ENCODE data around the gene CAVIN4. TPM values are rescaled to one million over a fixed set of nuclear protein-coding genes. Genes with fewer than 3 reads are reported as not detected.

Gene CAVIN4
- total and polyA plus RNA-seq, 2 experiments from 2014 or later: 3.0 to 6.0 TPM

DNA sequence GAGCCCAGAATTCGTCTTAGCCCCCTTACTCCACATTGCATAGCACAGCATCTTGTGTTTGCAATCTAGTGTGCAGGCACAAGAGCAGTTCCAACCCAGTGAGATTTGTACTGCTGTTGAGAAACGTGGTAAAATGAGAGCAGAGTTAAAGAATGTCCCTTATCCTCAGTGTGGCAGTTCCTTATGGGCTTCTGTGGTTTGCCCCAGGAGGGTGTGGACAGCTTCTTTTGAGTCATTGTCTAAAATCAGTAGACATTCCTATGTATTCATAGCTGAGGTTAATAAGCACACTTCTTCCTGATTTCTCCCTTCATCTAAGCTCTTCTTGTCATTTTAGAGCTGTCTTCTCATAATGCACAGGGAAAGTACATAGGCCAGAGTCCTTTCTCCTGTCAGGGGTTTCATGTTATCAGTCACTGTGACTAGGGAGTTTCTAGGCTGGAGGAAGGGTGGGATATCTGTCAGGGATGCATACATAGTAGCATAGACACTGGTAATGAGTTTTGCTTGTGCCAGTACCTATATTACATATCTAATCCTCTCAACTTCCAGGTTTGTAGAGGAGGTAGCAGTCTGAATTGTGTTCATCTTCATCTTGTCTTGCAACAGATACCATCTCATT is 2.0 kb upstream of the CAVIN4 start (continued):
- TF ChIP-seq, protein P1, sequence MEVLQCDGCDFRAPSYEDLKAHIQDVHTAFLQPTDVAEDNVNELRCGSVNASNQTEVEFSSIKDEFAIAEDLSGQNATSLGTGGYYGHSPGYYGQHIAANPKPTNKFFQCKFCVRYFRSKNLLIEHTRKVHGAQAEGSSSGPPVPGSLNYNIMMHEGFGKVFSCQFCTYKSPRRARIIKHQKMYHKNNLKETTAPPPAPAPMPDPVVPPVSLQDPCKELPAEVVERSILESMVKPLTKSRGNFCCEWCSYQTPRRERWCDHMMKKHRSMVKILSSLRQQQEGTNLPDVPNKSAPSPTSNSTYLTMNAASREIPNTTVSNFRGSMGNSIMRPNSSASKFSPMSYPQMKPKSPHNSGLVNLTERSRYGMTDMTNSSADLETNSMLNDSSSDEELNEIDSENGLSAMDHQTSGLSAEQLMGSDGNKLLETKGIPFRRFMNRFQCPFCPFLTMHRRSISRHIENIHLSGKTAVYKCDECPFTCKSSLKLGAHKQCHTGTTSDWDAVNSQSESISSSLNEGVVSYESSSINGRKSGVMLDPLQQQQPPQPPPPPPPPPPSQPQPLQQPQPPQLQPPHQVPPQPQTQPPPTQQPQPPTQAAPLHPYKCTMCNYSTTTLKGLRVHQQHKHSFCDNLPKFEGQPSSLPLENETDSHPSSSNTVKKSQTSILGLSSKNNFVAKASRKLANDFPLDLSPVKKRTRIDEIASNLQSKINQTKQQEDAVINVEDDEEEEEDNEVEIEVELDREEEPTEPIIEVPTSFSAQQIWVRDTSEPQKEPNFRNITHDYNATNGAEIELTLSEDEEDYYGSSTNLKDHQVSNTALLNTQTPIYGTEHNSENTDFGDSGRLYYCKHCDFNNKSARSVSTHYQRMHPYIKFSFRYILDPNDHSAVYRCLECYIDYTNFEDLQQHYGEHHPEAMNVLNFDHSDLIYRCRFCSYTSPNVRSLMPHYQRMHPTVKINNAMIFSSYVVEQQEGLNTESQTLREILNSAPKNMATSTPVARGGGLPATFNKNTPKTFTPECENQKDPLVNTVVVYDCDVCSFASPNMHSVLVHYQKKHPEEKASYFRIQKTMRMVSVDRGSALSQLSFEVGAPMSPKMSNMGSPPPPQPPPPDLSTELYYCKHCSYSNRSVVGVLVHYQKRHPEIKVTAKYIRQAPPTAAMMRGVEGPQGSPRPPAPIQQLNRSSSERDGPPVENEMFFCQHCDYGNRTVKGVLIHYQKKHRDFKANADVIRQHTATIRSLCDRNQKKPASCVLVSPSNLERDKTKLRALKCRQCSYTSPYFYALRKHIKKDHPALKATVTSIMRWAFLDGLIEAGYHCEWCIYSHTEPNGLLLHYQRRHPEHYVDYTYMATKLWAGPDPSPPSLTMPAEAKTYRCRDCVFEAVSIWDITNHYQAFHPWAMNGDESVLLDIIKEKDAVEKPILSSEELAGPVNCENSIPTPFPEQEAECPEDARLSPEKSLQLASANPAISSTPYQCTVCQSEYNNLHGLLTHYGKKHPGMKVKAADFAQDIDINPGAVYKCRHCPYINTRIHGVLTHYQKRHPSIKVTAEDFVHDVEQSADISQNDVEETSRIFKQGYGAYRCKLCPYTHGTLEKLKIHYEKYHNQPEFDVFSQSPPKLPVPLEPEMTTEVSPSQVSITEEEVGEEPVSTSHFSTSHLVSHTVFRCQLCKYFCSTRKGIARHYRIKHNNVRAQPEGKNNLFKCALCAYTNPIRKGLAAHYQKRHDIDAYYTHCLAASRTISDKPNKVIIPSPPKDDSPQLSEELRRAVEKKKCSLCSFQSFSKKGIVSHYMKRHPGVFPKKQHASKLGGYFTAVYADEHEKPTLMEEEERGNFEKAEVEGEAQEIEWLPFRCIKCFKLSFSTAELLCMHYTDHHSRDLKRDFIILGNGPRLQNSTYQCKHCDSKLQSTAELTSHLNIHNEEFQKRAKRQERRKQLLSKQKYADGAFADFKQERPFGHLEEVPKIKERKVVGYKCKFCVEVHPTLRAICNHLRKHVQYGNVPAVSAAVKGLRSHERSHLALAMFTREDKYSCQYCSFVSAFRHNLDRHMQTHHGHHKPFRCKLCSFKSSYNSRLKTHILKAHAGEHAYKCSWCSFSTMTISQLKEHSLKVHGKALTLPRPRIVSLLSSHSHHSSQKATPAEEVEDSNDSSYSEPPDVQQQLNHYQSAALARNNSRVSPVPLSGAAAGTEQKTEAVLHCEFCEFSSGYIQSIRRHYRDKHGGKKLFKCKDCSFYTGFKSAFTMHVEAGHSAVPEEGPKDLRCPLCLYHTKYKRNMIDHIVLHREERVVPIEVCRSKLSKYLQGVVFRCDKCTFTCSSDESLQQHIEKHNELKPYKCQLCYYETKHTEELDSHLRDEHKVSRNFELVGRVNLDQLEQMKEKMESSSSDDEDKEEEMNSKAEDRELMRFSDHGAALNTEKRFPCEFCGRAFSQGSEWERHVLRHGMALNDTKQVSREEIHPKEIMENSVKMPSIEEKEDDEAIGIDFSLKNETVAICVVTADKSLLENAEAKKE (CRISPR knock-in tag; IDR thresholded peaks at IDR 0.05): no peak
- TF ChIP-seq EZH2phosphoT487 (IDR thresholded peaks at IDR 0.05; ENCODE audit: unreplicated experiment): no peak

DNA sequence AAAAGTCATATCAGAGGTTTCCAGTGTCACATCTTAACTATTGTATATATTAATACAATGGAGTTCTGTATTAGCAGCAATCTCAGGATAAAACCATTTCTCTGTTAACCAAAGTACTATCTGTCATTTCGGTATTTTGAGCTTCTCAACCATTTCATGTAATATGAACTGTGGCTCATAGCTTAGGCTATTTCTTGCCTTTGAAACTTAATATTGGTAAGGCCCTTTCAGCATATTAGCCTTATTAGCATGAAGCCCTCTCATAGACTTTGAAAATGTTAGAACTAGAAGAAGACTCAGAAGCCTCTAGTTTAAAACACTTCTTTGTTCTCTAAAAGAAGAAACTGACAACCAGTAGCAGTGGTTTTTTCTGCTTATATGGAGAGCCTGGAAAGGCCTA is 731 bp downstream of the CAVIN4 start:
- Histone ChIP-seq H3K4me2 (no peak overlapping the region), H4K20me1 (replicated peaks; ENCODE audit: insufficient read depth) (no peaks in the 10 kb centered on the region; the same call in 1 of the 2 replicates), H2AFZ (no peak overlapping the region), H3K27ac (ENCODE audit: low read depth) (no peak overlapping the region), H3K27me3 (ENCODE audit: insufficient read depth) (no peaks in the 10 kb centered on the region), H3K9me2 (ENCODE audit: insufficient read depth) (no peaks in the 10 kb centered on the region), H3K36me3 (ENCODE audit: insufficient read depth) (no peaks in the 10 kb centered on the region; the same call in 1 of the 2 replicates), H3F3A (replicated peaks; ENCODE audit: low read depth) (no peaks in the 10 kb centered on the region), H3K4me3 (no peak overlapping the region), H3K4me1 (ENCODE audit: insufficient read depth) (no peaks in the 10 kb centered on the region), H3K79me2 (replicated peaks; ENCODE audit: insufficient read depth) (no peaks in the 10 kb centered on the region)
- ATAC-seq: no peak
- H3K36me3 Mint-ChIP-seq (ENCODE audit: low read depth): peaks cover 12% of the 10 kb centered on the region; the same call in 2 of the 3 replicates
- no peaks in the 10 kb centered on the region for H3K27me3 Mint-ChIP-seq (ENCODE audit: insufficient read depth, low read depth, poor library complexity)
- no peaks in the 10 kb centered on the region for H3K4me1 Mint-ChIP-seq
- H3K9me3 Mint-ChIP-seq: no peaks in the 10 kb centered on the region
- no peak overlapping the region for H3K4me3 Mint-ChIP-seq
- DNase-seq (ENCODE audit: low spot score): no peak
- H3K27ac Mint-ChIP-seq: no peak overlapping the region
- TF ChIP-seq, protein P2, sequence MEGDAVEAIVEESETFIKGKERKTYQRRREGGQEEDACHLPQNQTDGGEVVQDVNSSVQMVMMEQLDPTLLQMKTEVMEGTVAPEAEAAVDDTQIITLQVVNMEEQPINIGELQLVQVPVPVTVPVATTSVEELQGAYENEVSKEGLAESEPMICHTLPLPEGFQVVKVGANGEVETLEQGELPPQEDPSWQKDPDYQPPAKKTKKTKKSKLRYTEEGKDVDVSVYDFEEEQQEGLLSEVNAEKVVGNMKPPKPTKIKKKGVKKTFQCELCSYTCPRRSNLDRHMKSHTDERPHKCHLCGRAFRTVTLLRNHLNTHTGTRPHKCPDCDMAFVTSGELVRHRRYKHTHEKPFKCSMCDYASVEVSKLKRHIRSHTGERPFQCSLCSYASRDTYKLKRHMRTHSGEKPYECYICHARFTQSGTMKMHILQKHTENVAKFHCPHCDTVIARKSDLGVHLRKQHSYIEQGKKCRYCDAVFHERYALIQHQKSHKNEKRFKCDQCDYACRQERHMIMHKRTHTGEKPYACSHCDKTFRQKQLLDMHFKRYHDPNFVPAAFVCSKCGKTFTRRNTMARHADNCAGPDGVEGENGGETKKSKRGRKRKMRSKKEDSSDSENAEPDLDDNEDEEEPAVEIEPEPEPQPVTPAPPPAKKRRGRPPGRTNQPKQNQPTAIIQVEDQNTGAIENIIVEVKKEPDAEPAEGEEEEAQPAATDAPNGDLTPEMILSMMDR (conservative IDR thresholded peaks at IDR 0.05; ENCODE audit: low read depth in 2 of 2): no peak
- TF ChIP-seq ZNF114 (CRISPR knock-in tag; IDR thresholded peaks at IDR 0.05): no peak
- no peak for TF ChIP-seq STAT1 (IDR thresholded peaks at IDR 0.05; ENCODE audit: unreplicated experiment)
- TF ChIP-seq NANOG (IDR thresholded peaks at IDR 0.05; ENCODE audit: borderline replicate concordance): no peak
- TF ChIP-seq, protein P3, sequence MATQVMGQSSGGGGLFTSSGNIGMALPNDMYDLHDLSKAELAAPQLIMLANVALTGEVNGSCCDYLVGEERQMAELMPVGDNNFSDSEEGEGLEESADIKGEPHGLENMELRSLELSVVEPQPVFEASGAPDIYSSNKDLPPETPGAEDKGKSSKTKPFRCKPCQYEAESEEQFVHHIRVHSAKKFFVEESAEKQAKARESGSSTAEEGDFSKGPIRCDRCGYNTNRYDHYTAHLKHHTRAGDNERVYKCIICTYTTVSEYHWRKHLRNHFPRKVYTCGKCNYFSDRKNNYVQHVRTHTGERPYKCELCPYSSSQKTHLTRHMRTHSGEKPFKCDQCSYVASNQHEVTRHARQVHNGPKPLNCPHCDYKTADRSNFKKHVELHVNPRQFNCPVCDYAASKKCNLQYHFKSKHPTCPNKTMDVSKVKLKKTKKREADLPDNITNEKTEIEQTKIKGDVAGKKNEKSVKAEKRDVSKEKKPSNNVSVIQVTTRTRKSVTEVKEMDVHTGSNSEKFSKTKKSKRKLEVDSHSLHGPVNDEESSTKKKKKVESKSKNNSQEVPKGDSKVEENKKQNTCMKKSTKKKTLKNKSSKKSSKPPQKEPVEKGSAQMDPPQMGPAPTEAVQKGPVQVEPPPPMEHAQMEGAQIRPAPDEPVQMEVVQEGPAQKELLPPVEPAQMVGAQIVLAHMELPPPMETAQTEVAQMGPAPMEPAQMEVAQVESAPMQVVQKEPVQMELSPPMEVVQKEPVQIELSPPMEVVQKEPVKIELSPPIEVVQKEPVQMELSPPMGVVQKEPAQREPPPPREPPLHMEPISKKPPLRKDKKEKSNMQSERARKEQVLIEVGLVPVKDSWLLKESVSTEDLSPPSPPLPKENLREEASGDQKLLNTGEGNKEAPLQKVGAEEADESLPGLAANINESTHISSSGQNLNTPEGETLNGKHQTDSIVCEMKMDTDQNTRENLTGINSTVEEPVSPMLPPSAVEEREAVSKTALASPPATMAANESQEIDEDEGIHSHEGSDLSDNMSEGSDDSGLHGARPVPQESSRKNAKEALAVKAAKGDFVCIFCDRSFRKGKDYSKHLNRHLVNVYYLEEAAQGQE (IDR thresholded peaks at IDR 0.05; ENCODE audit: unreplicated experiment): no peak
- TF ChIP-seq CREB1 (CRISPR knock-in tag; IDR thresholded peaks at IDR 0.05; ENCODE audit: low read depth): no peak
- TF ChIP-seq ZNF331 (CRISPR knock-in tag; IDR thresholded peaks at IDR 0.05; ENCODE audit: low read depth): no peak
- TF ChIP-seq POLR2AphosphoS5 (IDR thresholded peaks at IDR 0.05; ENCODE audit: low read depth): no peak
- TF ChIP-seq, protein P4, sequence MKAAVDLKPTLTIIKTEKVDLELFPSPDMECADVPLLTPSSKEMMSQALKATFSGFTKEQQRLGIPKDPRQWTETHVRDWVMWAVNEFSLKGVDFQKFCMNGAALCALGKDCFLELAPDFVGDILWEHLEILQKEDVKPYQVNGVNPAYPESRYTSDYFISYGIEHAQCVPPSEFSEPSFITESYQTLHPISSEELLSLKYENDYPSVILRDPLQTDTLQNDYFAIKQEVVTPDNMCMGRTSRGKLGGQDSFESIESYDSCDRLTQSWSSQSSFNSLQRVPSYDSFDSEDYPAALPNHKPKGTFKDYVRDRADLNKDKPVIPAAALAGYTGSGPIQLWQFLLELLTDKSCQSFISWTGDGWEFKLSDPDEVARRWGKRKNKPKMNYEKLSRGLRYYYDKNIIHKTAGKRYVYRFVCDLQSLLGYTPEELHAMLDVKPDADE (IDR thresholded peaks at IDR 0.05): no peak
- no peak for TF ChIP-seq JUNB (IDR thresholded peaks at IDR 0.05; ENCODE audit: unreplicated experiment)
- no peak for TF ChIP-seq EZH2phosphoT487 (IDR thresholded peaks at IDR 0.05; ENCODE audit: unreplicated experiment)
